GM10847 (cell line): ENCODE measurements around the gene MYO1F.

Source experiments
- POLR2A ChIP-seq: IDR thresholded peaks from 2 replicates; pipeline ENCODE4 v1.6.1; 2011; ENCODE audit not compliant: insufficient read length; ENCODE audit errors: extremely low read depth

Gene MYO1F

DNA sequence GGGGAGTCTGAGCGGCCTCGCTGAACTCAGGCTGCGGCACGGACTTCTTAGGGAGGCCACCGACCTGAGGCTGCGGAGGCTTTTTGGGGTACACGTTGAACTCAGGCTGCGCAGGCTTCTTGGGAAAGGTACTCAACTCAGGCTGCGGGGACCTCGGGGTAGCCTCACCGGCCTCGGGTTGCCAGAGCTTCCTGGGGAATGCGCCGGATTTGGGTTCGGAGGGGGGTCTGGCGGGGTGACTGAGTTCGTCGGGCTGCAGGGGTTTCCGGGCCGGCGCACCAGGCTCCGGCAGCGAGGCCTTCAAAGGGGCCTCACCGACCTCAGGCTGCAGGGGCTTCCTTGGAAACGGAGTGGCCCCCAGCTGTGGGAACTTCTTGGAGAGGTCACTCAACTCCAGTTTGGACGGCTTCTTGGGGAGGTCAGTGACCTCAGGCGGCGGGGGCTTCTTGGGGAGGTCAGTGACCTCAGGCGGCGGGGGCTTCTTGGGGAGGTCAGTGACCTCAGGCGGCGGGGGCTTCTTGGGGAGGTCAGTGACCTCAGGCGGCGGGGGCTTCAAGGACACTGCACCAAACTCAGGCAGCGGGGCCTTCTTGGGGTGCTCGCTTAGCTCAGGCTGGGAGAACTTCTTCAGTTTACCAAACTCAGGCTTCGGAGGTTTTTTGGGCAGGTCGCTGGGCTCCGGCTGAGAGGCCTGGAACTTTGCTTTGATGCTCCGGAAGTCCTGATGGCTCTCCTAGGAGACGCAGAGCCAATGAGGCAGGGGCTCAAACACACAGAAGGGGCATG is 78.0 kb downstream of the MYO1F start:
- no peak for TF ChIP-seq POLR2A

DNA sequence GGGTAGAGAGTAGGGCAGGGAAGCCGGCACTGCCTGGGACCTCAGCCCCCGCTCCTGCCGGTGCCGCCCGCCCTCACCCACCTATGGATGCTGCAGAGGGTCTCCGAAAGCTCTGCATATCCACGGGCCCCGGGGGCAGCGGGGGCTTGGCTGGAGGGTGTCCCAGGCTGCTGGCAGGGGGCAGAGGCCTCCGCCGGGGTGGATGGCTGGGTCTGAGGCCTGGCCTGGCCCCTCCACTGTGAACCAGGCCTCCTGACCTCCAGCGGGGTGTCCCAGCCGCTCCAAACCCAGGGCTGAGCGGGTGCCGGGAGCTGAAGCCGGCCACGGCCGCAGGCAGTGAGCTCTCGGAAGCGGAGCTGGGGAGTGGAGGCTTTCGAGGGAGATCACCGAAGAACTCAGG is 78.9 kb downstream of the MYO1F start:
- no peak for TF ChIP-seq POLR2A

DNA sequence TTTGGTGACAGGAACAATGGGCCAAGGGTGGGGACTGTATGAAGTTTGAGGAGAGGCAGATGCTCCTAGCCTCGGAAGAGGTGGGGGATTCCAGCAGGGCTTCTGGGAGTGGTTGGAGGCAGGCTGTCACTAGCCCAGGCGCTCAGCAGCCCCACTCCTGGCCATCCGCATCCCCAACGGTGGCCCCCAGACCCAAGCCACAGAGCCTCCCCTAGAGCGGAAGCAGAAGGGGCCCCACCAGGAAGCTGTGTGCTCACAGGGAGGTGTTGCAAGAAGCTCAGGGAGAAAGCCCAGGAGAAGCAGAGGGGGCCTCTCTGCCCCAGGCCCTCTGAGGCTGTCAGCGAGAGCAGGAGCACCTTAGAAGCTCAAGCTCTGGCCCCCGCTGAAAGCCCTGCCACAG is 83.1 kb downstream of the MYO1F start:
- no peak for TF ChIP-seq POLR2A

DNA sequence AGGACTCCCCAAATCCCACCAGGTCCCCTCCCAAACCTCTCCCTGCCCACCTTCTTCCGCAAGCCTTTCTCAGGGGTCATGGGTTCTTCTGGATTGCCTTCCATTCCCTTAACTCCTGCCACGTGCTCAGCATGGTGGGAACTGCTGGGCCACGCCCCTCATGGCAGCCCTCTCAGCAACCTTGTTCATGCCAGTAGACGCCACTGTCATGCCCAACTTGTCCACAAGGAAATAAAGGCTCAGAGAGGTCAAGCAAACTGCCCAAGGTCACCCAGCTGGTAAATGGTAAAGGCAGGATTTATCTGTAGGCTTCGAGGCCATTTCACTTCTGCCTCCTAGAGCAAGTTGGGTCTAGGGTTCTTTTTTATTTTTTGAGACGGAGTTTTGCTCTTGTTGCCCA is 85.7 kb downstream of the MYO1F start:
- no peak for TF ChIP-seq POLR2A

DNA sequence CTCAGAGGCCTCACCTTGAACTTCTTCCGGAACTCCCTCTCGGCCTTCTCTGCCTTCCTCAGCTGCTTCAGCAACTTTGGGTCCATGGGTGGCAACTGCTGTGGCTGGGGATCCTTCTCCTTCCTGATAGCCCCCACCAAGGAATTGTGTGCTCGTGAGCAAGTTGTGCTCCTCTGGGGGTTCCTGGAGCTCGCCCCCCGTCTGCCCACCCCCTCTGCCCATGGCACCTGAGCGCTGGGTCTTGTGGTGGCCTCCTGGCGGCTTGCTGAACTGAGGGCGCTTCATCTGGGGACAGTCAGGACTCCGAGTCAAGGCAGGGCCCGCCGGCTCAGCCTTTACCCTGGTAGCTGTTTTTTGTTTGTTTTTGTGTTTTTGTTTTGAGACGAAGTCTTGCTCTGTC is 86.4 kb downstream of the MYO1F start:
- TF ChIP-seq POLR2A, result no peak

DNA sequence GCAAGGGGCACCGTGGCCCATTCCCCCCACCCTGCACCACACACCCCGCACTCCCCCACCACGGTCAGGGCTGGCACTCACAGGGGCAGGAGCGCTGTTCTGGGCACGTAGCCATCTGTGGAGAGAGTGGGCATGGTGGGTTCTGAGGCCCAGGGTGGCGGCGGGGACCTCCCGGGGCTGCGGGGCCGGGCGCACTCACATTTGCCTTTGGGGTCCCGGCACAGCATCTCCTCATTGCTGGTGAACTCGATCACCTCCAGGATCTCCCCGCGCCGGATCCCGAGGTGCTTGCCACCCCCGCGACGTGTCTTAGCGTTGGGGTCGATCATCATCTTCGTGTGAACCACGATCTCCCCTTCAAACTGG is 86.9 kb downstream of the MYO1F start:
- TF ChIP-seq POLR2A, result no peak

DNA sequence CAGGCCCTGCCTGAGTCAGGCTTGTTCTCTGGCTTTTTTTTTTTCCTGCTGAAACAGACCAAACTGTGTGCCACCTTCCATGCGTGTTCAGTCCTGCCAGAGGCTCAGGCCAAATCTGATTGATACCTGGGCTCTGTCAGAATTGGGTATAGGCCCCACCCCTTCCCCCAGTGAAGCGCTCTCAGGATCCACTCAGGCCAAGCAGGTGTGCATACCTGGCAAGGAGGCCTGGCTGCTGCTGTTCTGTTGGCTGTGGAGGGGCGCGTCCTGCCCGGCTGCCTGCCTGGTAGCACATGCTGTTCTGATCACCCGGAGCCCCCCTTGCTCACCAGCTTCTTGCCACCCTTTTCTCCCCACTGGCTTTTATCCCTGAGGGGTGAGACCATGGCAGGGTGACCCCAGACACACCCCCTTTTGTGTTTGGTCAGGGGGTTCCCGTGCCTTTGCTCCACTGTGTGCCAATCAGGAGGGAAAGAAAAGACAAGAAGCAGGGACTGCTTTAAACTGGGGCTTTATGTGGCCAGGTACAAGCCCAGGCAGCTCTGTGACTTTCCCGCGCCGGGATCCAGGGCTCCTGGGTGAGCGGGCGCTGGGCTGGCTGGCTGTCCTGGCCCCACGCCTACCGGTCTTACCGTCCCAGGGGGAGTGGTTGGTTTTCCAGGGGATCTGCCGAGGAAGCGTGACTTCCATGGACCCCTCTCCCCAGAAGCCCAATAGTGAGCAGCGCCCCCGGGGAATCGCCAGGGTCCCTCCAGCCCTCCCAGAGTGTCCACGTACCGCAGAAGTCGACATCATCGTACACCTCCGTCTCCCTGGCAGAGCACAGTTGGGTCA is 87.5 kb downstream of the MYO1F start:
- TF ChIP-seq POLR2A, result no peak

DNA sequence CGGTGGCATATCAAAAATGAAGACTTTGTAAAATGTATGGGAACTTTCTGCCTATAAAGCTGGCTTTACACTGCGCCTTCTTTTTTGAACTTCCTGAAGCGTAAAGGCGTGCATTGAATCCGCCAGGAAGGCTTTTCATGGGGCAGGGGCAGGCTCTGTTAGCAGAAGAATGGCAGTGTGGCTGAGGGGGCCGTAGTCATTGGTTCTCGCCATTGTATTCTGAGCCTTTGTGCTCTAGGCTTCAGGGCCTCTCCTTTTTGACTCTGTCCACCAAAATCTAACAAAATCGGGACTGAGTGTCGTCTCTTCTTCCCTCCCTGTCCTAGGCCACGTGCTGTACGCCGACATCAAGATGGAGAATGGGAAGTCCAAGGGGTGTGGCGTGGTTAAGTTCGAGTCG is 88.9 kb downstream of the MYO1F start:
- no peak for TF ChIP-seq POLR2A

DNA sequence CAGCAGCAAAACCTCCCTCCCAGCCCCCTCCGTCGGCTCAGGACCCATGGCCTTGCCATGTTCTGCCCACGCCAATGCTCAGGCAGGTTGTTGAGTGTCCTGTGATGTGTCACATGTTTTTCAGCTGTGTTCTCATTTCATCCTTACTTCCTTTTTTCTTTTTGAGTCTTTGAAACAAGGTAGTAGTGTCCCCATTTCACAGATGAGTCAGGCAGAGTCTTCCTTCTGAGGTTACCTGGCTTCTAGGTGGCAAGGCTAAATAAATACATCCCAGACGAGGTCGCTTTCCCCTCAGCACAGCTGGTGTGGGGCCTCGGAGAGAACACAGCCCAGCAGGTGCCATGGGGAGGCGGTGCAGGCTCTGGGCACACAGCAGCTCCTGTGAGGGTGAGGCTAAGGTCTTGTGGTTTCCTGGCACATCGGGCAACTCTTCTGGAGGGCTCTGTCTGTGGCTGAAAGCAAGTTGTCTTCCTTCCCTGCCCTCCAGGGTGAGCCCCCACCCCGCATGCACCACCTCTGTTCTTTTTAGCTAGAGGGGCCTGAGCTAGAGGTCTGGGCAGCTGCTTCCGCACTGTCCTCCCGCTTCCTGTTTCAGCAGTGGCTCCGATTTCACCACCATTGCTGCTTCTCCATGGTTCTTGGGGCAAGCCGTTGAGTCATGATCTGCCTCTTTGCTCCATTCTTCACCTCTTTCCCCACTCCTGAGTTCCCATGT is 89.9 kb downstream of the MYO1F start:
- TF ChIP-seq POLR2A, result no peak

DNA sequence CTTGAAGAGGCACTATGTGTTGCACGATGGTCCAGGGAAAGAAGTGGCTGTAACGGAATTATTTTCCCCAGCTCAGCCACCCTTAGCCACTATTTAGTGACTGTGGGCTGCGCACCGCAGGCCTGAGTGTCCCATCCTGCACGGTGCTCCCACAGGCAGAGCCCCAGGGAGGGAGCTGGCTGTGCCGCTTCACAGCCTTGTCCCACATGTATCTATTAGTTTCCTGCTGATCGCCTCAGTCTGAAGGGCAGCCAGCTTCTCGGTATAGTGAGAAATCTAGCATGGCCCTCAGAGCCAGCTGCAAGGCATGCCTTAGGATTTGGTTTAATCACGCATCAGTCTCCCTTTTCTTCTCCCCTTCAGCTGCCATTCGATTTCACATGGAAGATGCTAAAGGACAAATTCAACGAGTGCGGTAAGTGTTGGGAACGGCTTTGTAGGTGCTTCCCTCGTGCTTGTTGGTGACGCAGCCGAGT is 90.5 kb downstream of the MYO1F start:
- no peak for TF ChIP-seq POLR2A

DNA sequence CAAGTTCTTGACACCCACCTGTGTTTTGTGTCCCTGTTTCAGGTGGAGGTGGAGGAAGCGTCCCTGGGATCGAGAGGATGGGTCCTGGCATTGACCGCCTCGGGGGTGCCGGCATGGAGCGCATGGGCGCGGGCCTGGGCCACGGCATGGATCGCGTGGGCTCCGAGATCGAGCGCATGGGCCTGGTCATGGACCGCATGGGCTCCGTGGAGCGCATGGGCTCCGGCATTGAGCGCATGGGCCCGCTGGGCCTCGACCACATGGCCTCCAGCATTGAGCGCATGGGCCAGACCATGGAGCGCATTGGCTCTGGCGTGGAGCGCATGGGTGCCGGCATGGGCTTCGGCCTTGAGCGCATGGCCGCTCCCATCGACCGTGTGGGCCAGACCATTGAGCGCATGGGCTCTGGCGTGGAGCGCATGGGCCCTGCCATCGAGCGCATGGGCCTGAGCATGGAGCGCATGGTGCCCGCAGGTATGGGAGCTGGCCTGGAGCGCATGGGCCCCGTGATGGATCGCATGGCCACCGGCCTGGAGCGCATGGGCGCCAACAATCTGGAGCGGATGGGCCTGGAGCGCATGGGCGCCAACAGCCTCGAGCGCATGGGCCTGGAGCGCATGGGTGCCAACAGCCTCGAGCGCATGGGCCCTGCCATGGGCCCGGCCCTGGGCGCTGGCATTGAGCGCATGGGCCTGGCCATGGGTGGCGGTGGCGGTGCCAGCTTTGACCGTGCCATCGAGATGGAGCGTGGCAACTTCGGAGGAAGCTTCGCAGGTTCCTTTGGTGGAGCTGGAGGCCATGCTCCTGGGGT is 91.5 kb downstream of the MYO1F start:
- TF ChIP-seq POLR2A, result no peak

DNA sequence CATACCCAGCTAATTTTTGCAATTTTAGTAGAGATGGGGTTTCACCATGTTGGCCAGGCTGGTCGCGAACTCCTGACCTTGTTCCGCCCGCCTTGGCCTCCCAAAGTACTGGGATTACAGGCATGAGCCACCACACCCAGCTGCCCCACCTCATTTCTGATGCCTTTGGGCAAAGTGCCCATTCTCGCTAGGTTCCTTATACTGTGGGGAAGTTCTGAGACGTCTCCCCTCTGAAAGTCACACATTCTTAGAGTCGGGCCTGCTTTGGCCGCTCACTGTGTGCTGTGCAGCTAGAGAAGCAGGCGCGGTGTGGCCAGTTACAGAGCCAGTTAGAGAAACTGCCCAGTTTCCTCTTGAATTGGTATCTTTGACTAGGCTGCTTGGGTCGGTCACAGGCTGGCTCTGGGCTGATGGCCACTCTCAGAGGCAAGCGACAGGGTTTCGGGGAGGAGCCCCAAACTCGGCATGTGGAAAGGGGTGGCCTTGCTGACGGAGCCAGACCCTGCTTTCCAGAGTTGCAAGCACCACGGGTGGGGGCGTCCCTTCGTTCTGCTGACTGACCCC is 92.8 kb downstream of the MYO1F start:
- no peak for TF ChIP-seq POLR2A

DNA sequence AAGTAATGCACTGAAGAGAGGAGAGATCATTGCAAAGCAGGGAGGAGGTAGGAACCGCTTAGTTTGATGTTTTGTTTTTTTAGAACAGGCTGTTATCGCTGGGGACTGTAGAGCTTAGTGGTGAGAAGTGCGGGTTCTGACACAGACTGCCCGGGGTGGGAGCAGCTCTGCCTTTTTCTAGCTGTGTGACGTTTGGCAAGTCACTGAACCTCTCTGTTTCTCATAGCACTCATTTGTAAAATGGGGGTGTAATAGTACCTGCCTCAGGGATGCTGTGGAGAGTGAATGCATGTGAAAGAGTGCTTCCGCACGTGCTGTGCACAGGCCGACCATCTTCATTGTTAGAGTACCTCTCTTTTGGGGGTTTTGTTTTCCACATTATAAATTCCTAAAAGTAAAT is 94.1 kb downstream of the MYO1F start:
- TF ChIP-seq POLR2A, result no peak

DNA sequence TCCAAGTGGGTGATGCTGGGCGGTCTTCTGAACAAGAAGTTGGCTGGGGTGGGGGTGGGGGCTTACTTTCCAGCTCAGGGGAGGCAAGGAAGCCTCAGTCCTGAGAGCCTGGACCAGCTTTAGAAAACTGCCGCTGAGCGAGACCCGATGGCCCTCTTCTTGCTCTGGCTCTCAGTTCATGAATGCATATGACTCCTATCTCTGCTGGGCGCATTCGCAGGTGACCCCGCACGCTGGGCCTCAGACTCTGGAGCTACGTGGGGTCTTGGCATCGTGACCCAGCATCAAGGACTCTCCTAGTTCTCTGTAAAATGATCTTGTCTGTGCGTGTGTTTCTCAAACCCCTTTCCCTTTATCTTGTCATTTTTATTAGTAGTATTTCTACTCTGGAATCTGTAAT is 94.5 kb downstream of the MYO1F start:
- TF ChIP-seq POLR2A, result no peak

DNA sequence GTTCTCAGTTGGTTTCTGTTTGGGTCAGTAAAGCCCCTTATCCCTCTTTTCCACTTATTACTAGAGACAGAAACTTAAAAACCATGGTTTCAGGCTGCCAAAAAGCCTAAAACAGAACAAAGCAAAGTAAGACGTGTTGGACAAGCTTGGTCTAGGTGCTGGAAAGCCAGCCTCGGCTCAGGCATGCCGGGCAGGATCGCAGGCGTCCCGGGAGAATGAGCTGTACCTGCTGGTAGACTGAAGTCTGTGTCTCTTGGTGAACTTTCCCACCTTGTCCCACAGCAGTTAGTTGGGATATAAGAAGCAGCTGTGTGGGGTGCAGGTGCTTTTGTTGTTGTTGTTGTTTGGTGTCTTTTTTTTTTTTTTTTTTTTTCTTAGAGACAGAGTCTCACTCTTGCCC is 95.6 kb downstream of the MYO1F start:
- no peak for TF ChIP-seq POLR2A
